HL-60 (cell line): ENCODE data around the gene PNPLA2.
A peak's percentile ranks its signal among the peaks of the same experiment; 100 is the strongest.

ENCODE experiments used
- DNase-seq, 2 experiments: peaks; one replicate each; pipeline ENCODE4 v3.0.0-alpha.2; 2010 to 2020; ENCODE audit warnings: low read depth in 1 of 2, low spot score in 1 of 2
- H3K27ac ChIP-seq: fragments of 250-450 bp; sonication (Bioruptor Pico); replicated peaks from 2 replicates; pipeline ENCODE4 v1.5.1; 2020; ENCODE audit warnings: mild to moderate bottlenecking, moderate library complexity
- H3K27me3 ChIP-seq: fragments of 250-450 bp; sonication (Bioruptor Pico); 2 replicates; pipeline ENCODE4 v1.5.1; 2021; ENCODE audit warnings: mild to moderate bottlenecking, moderate library complexity; ENCODE audit not compliant: insufficient read depth, poor library complexity, severe bottlenecking
- H3K4me3 ChIP-seq: replicated peaks from 2 replicates; pipeline ENCODE4 v1.5.1; 2011; ENCODE audit warnings: mild to moderate bottlenecking, control low read depth, low read length; ENCODE audit not compliant: insufficient read depth
- CTCF ChIP-seq: IDR thresholded peaks from one replicate; pipeline ENCODE4 v1.5.1; 2011; ENCODE audit warnings: low read length, control low read depth, inconsistent platforms; ENCODE audit not compliant: insufficient read depth
- GABPA ChIP-seq: IDR thresholded peaks from 2 replicates; pipeline ENCODE4 v1.6.1; 2012; ENCODE audit warnings: low read depth
- POLR2AphosphoS5 ChIP-seq: IDR thresholded peaks from 2 replicates; pipeline ENCODE4 v1.6.1; 2012; ENCODE audit warnings: low read depth
- SPI1 ChIP-seq: IDR thresholded peaks from 2 replicates; pipeline ENCODE4 v1.6.1; 2012; ENCODE audit warnings: low read depth, mild to moderate bottlenecking, borderline replicate concordance
- TF ChIP-seq, protein P1 (sequence below): IDR thresholded peaks from 2 replicates; pipeline ENCODE4 v1.6.1; 2012; ENCODE audit warnings: low read depth; ENCODE audit not compliant: insufficient replicate concordance

PNPLA2 gene

GRCh38 chr11:783581-784015 is 35.1 kb upstream of the PNPLA2 start:
- peak in 1 of 2 experiments; percentile 45 for DNase-seq
- no peak overlapping the region for H3K27ac ChIP-seq
- no peak overlapping the region for H3K4me3 ChIP-seq
- peaks cover 4% of the 10 kb centered on the region for H3K27me3 ChIP-seq
- TF ChIP-seq GABPA (no peak), CTCF (peak; percentile 29), SPI1 (no peak), POLR2AphosphoS5 (peak; percentile 22; the same call in 1 of the 2 replicates)
- TF ChIP-seq, protein P1, sequence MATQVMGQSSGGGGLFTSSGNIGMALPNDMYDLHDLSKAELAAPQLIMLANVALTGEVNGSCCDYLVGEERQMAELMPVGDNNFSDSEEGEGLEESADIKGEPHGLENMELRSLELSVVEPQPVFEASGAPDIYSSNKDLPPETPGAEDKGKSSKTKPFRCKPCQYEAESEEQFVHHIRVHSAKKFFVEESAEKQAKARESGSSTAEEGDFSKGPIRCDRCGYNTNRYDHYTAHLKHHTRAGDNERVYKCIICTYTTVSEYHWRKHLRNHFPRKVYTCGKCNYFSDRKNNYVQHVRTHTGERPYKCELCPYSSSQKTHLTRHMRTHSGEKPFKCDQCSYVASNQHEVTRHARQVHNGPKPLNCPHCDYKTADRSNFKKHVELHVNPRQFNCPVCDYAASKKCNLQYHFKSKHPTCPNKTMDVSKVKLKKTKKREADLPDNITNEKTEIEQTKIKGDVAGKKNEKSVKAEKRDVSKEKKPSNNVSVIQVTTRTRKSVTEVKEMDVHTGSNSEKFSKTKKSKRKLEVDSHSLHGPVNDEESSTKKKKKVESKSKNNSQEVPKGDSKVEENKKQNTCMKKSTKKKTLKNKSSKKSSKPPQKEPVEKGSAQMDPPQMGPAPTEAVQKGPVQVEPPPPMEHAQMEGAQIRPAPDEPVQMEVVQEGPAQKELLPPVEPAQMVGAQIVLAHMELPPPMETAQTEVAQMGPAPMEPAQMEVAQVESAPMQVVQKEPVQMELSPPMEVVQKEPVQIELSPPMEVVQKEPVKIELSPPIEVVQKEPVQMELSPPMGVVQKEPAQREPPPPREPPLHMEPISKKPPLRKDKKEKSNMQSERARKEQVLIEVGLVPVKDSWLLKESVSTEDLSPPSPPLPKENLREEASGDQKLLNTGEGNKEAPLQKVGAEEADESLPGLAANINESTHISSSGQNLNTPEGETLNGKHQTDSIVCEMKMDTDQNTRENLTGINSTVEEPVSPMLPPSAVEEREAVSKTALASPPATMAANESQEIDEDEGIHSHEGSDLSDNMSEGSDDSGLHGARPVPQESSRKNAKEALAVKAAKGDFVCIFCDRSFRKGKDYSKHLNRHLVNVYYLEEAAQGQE = no peak

DNA sequence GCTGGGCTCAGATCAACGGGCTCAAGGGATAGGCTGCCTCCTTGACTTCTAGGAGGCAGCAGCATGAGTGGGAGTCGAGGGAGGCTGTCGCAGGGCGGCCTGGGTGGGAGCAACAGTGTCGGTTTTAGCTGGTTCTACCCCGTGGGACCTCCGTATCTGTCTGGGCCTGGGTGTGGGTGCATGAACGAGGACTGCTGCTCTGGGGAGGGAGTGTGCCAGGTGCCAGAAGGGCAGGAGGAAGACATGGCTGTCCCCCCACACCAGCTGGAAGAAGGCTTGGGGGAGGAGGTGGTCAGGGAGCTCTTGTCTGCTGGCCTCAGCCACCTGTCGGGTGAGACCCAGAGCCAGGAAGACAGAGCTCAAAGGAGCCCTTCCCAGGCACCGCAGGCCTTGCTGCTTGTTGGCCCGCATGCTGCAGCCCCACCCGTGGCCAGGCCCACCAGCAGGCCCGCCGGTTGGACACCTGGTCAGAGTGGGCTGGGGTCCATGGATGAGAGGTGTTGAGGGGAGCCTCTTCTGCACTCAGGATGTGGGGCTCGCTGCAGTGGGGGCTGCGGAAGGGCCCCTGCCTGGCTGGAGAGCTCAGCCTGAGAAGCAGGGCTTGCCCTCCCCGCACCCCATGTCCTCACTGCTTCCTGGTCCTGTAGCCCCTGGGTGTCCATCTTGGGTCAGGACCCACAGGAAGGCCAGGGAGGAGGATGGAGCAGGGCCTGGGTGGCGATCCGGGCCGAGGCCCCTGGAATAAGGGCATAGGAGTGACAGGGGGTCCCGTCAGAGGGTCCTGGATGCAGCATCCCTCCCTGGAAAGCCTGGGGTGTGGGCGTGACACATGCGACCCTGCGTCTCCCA is 32.3 kb upstream of the PNPLA2 start:
- H3K27me3 ChIP-seq = peaks cover 6% of the 10 kb centered on the region
- DNase-seq = no peak
- no peak for TF ChIP-seq POLR2AphosphoS5
- no peak for TF ChIP-seq SPI1
- TF ChIP-seq GABPA = no peak
- no peak for TF ChIP-seq CTCF
- TF ChIP-seq, protein P1 = no peak
- H3K4me3 ChIP-seq = no peak overlapping the region
- H3K27ac ChIP-seq = no peak overlapping the region

GRCh38 chr11:787084-787675 is 31.5 kb upstream of the PNPLA2 start:
- no peak overlapping the region for H3K4me3 ChIP-seq
- H3K27me3 ChIP-seq = peaks cover 6% of the 10 kb centered on the region
- no peak overlapping the region for H3K27ac ChIP-seq
- DNase-seq = no peak
- no peak for TF ChIP-seq POLR2AphosphoS5
- TF ChIP-seq SPI1 = no peak

- Histone ChIP-seq H3K27me3 (peaks cover 6% of the 10 kb centered on the region), H3K27ac (no peak overlapping the region), H3K4me3 (no peak overlapping the region)
- DNase-seq = no peak
- TF ChIP-seq CTCF = no peak
- no peak for TF ChIP-seq SPI1
- TF ChIP-seq, protein P1 = no peak
- no peak for TF ChIP-seq POLR2AphosphoS5
- TF ChIP-seq GABPA = no peak
These were observed 30.6 kb upstream of the PNPLA2 start for GRCh38 chr11:788009-788640.
